Peyer's patch (tissue), 4 donors: ENCODE data around the gene ETF1.

Experiments
- POLR2A ChIP-seq, 2 donors: fragments of 450-650 bp; IDR thresholded peaks; one replicate each; pipeline ENCODE4 v1.5.1; 2017; ENCODE audit warnings: antibody characterized with exemption in 2 of 2, mild to moderate bottlenecking in 2 of 2, moderate library complexity in 2 of 2
- TF ChIP-seq, protein P1 (sequence below), 6 experiments: fragments of 450-650 bp in 4 of 6; fragments of 200-600 bp in 2 of 6; sonication (generic) in 1 of 6; IDR thresholded peaks; one replicate each; pipeline ENCODE4 v1.5.1; 2017 to 2019; ENCODE audit warnings: antibody characterized with exemption in 6 of 6, mild to moderate bottlenecking in 3 of 6, moderate library complexity in 1 of 6

DNA sequence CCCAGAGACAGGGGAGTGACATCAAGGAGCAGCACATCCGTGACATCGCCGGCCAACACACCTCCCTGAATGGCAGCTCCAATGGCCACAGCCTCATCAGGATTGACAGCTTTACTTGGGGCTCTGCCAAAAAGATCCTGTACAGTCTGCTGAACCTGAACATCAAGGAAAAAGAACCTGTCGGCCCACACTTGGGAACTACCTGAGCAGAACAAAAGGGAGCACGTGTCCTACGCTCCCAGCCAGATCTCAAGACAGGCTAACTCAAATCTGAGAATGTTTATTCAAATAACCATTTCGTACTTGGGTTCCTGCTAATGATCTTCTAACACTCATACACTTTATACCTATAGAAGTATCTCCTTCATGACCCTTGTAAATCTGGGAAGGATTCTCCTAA, 16.9 kb upstream of the ETF1 start:
- TF ChIP-seq, protein P1, sequence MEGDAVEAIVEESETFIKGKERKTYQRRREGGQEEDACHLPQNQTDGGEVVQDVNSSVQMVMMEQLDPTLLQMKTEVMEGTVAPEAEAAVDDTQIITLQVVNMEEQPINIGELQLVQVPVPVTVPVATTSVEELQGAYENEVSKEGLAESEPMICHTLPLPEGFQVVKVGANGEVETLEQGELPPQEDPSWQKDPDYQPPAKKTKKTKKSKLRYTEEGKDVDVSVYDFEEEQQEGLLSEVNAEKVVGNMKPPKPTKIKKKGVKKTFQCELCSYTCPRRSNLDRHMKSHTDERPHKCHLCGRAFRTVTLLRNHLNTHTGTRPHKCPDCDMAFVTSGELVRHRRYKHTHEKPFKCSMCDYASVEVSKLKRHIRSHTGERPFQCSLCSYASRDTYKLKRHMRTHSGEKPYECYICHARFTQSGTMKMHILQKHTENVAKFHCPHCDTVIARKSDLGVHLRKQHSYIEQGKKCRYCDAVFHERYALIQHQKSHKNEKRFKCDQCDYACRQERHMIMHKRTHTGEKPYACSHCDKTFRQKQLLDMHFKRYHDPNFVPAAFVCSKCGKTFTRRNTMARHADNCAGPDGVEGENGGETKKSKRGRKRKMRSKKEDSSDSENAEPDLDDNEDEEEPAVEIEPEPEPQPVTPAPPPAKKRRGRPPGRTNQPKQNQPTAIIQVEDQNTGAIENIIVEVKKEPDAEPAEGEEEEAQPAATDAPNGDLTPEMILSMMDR (IDR thresholded peaks at IDR 0.05): no peak
- no peak for TF ChIP-seq POLR2A (IDR thresholded peaks at IDR 0.05)
